AG09309 (cell line): Measurements from ENCODE around the gene RESP18.

Experiments used
- DNase-seq: peaks from one replicate; pipeline ENCODE4 v3.0.0-alpha.2; 2010; ENCODE audit warnings: low read depth
- H3K4me3 ChIP-seq: 2 replicates; pipeline ENCODE4 v1.5.1; 2011; ENCODE audit warnings: mild to moderate bottlenecking, low read depth, low read length, moderate library complexity; ENCODE audit not compliant: control insufficient read depth
- CTCF ChIP-seq: IDR thresholded peaks from 2 replicates; pipeline ENCODE4 v1.5.1; 2011; ENCODE audit warnings: mild to moderate bottlenecking, low read depth, low read length, inconsistent platforms; ENCODE audit not compliant: insufficient read depth, control insufficient read depth; ENCODE audit errors: missing control alignments

RESP18 gene

GRCh38 chr2:219298759-219299371 is 33.7 kb downstream of the RESP18 start:
- no peak overlapping the region for H3K4me3 ChIP-seq
- no peak for DNase-seq
- TF ChIP-seq CTCF = peak; percentile 99

DNA sequence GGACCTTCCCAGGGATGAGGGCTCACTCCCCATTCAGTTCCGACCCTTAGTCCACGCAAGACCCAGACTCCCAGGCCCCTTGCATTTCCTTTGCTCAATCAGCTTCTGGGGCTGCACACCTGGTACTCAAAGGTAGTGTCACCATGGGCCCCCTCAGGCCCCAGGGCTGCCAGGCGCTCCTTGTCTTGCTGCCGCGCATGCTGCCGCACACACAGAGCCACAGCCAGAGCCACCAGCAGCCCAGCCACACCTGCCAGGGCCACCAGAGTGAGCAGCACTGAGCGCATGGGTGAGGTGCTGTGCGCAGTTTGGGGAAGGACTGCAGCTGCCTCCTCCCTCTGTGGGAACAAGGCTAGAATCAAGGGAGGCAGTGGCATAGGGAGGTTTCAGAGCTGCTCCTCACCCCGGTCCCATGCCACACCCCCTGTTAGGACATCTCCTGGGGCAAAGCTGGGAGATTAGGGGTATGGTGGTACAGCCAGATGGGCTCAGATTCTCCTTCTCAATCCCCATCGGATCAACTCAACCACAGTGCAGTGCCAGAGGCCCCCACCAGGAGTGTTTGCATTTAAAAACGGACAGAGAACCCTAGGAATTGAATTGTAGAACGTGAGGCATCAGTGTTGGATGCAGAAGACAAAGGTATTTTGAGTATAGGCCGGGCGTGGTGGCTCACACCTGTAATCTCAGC is 34.6 kb downstream of the RESP18 start:
- no peak overlapping the region for H3K4me3 ChIP-seq
- TF ChIP-seq CTCF = peak; percentile 24
- no peak for DNase-seq

- DNase-seq = no peak
- H3K4me3 ChIP-seq = no peak overlapping the region
- TF ChIP-seq CTCF = no peak
Observed at GRCh38 chr2:219296631-219297391, 35.7 kb downstream of the RESP18 start.

- no peak overlapping the region for H3K4me3 ChIP-seq
- TF ChIP-seq CTCF = no peak
- no peak for DNase-seq
Observed at GRCh38 chr2:219296142-219296541, 36.4 kb downstream of the RESP18 start.

DNA sequence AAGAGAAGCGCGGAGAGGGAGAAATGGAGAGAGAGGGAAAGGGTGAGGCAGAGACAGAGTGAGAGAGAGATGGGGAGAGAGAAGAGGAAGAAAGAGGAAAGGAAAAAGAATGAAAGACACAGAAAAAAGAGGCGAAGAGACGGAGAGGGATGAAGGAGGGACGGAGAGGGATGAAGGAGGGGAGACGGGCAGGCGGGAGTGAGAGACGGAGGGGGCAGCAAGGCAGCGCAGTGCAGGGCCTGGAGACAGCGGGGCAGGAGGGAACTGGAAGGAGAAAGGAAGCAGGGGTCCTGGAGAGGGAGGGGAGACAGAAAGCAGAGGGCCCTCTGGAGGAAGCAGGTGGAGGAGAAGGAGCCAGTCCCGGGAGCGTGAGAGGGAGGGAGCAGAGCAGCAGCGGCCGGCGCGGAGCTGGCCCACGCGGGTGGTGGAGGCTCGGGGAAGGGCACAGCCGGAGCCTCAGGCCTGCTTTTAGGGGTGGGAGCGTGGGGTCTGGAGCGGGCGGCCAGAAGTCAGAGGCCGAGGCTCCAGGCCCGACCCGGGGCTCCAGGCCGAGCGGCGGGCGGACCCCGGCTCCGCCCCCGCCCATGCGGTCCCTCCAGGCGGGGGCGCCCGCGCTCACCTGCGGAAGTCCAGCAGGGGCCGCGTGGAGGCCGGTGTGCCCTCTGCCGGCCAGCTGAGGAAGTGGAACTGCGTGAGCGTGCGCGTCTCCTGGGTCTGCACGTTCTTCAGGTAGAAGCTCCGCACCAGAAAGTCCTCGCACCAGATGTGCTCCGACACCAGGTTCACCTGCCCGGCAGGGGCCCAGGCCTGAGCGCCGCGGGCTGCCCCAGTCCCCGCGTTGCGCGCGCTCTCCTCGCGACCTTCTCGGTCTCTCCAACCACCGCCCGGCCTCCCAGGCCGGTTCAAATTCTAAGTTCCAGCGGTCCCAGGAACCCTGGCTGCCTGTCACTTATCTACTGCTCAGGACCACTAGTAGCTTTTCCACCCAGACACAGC is 37.9 kb downstream of the RESP18 start:
- peak overlapping the region; percentile 47 for H3K4me3 ChIP-seq
- TF ChIP-seq CTCF = peak; percentile 87
- DNase-seq = no peak

GRCh38 chr2:219293736-219294231 is 38.8 kb downstream of the RESP18 start:
- TF ChIP-seq CTCF = no peak
- no peak overlapping the region for H3K4me3 ChIP-seq
- no peak for DNase-seq
